Suppressor macrophage treated with lipopolysaccharide for 1 hour (primary cell): ENCODE data around the gene HHAT.

Experiments
- DNase-seq, 3 donors: peaks; one replicate each; pipeline ENCODE4 v3.0.0-alpha.2; 2020 to 2022

HHAT gene

GRCh38 chr1:210691039-210691610, 362.4 kb downstream of the HHAT start:
- no peak for DNase-seq

GRCh38 chr1:210692796-210693195, 364.1 kb downstream of the HHAT start:
- peak in 2 of 3 donors; percentile 5 to 9 for DNase-seq

GRCh38 chr1:210695026-210695425, 366.3 kb downstream of the HHAT start:
- no peak for DNase-seq

GRCh38 chr1:210696709-210697108, 368.0 kb downstream of the HHAT start:
- DNase-seq: no peak

GRCh38 chr1:210697185-210697584, 368.5 kb downstream of the HHAT start:
- no peak for DNase-seq

GRCh38 chr1:210698661-210699060, 370.0 kb downstream of the HHAT start:
- no peak for DNase-seq

GRCh38 chr1:210700083-210700482, 371.4 kb downstream of the HHAT start:
- DNase-seq: no peak

GRCh38 chr1:210700511-210700910, 371.8 kb downstream of the HHAT start:
- DNase-seq: no peak

- DNase-seq: no peak
Observed at GRCh38 chr1:210702506-210702905, 373.8 kb downstream of the HHAT start.

- DNase-seq: no peak
Observed at GRCh38 chr1:210703593-210703992, 374.9 kb downstream of the HHAT start.

- no peak for DNase-seq
Observed at GRCh38 chr1:210705086-210705485, 376.4 kb downstream of the HHAT start.

GRCh38 chr1:210706246-210706645, 377.5 kb downstream of the HHAT start:
- DNase-seq: no peak

- no peak for DNase-seq
Observed at GRCh38 chr1:210707300-210708240, 378.9 kb downstream of the HHAT start.

GRCh38 chr1:210709701-210710100, 381.0 kb downstream of the HHAT start:
- peak; percentile 8 to 43 (median 28) for DNase-seq

GRCh38 chr1:210711825-210712612, 383.3 kb downstream of the HHAT start:
- no peak for DNase-seq

- DNase-seq: peak; percentile 43 to 62 (median 61)
Observed at GRCh38 chr1:210715072-210715471, 386.4 kb downstream of the HHAT start.

- no peak for DNase-seq
Observed at GRCh38 chr1:210722410-210723081, 393.8 kb downstream of the HHAT start.

- DNase-seq: no peak
Observed at GRCh38 chr1:210723646-210724045, 394.9 kb downstream of the HHAT start.

GRCh38 chr1:210724768-210725167, 396.1 kb downstream of the HHAT start:
- DNase-seq: no peak
